Stomach (tissue), 4 donors: Measurements from ENCODE around the gene PTHLH.

Experiments used
- CTCF ChIP-seq, 7 experiments: fragments of 450-650 bp in 4 of 7; fragments of 200-600 bp in 3 of 7; sonication (generic) in 3 of 7; IDR thresholded peaks; one replicate each; pipeline ENCODE4 v1.5.1; 2016 to 2019; ENCODE audit warnings: antibody characterized with exemption in 7 of 7, control low read depth in 2 of 7, mild to moderate bottlenecking in 1 of 7
- POLR2A ChIP-seq, 4 donors: fragments of 450-650 bp; IDR thresholded peaks; one replicate each; pipeline ENCODE4 v1.6.1; 2016; ENCODE audit warnings: antibody characterized with exemption in 4 of 4, control low read depth in 2 of 4, mild to moderate bottlenecking in 1 of 4, moderate library complexity in 1 of 4

- TF ChIP-seq CTCF (IDR thresholded peaks at IDR 0.05) (no peak), POLR2A (IDR thresholded peaks at IDR 0.05) (no peak)
Measured at GRCh38 chr12:28017873-28018255, 45.3 kb upstream of the PTHLH start.
